Dedifferentiated amniotic fluid mesenchymal stem cell (primary cell): Measurements from ENCODE around the gene ZNF155.

Experiments
- DNase-seq: peaks from one replicate; pipeline ENCODE4 v3.0.0-alpha.2; 2016; ENCODE audit errors: extremely low spot score

ZNF155 gene

GRCh38 chr19:44003461-44004009 is 19.5 kb downstream of the ZNF155 start:
- no peak for DNase-seq

GRCh38 chr19:44005973-44006372 is 22.0 kb downstream of the ZNF155 start:
- no peak for DNase-seq

GRCh38 chr19:44007473-44007872 is 23.5 kb downstream of the ZNF155 start:
- DNase-seq, result no peak

GRCh38 chr19:44010468-44010867 is 26.5 kb downstream of the ZNF155 start:
- no peak for DNase-seq

GRCh38 chr19:44019498-44019897 is 35.5 kb downstream of the ZNF155 start:
- no peak for DNase-seq

GRCh38 chr19:44021221-44021620 is 37.2 kb downstream of the ZNF155 start:
- DNase-seq, result no peak

- no peak for DNase-seq
These were observed 40.9 kb downstream of the ZNF155 start for GRCh38 chr19:44024900-44025216.

GRCh38 chr19:44025217-44025936 is 41.4 kb downstream of the ZNF155 start, which contains the start of gene ZNF222:
Gene ZNF222, plus strand, starts transcription at chr19:44025379. Its CDS starts 58 bp downstream, at chr19:44025437.
- peak; percentile 95 for DNase-seq

GRCh38 chr19:44026622-44027021 is 42.6 kb downstream of the ZNF155 start:
- DNase-seq, result no peak

- DNase-seq, result no peak
These were observed 48.1 kb downstream of the ZNF155 start for GRCh38 chr19:44032001-44032610.

GRCh38 chr19:44042147-44042546 is 58.2 kb downstream of the ZNF155 start:
- DNase-seq, result no peak
